Activated T-helper 1 cell treated with Interleukin-2 at 50 U/mL for 16 hours (primary cell): Measurements from ENCODE around the gene AAGAB.
"Not testable (repeated sequence)": the region's sequence is repeated elsewhere in the genome, so short reads cannot be mapped to it uniquely, and the experiment has no call there.

ENCODE experiments used
- DNase-seq: peaks from one replicate; pipeline ENCODE4 v3.0.0-alpha.2; 2020; ENCODE audit warnings: low read depth

AAGAB gene

GRCh38 chr15:67253101-67253500 is 1.4 kb downstream of the AAGAB start:
- no peak for DNase-seq

DNA sequence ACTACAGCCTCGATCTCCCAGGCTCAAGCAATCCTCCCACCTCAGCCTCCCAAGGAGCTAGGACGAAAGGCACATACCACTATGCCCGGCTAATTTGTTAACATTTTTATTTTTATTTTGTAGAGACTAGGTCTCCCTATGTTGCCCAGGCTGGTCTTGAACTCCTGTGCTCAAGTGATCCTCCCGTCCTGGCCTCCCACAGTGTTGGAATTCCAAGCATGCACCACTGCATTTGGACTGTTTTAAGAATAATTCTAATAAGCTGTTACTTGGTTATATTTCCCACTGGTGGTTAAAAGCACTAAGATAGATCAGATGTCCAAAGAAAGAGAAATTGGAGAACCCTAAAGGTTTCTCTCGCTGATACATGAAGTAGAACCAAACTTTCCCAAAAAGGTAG is 3.1 kb downstream of the AAGAB start:
- DNase-seq: no peak

GRCh38 chr15:67249830-67250229 is 4.6 kb downstream of the AAGAB start:
- no peak for DNase-seq

GRCh38 chr15:67248011-67248505 is 6.4 kb downstream of the AAGAB start:
- DNase-seq: no peak

- not testable (repeated sequence) for DNase-seq
These were observed 7.9 kb downstream of the AAGAB start for GRCh38 chr15:67246606-67247005.

GRCh38 chr15:67244971-67245478 is 9.4 kb downstream of the AAGAB start:
- DNase-seq: no peak

DNA sequence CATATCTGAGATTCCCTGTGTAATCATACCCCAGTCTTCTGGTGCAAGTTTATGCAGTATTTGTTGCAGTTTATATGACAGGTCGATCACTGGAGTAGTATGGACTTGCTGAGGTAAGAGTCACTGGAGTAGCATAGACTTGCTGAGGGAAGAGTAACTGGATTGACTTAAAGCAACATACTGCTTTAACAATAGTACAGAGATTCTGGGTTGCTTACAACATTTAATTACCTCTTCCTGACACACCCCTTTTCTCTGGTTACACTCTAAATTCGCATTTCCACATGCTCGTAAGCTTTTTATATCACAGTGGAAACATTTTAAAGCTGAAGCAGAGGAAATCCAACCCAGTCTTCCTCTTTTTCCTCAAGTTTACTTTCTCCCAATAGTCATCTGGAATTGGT is 11.8 kb downstream of the AAGAB start:
- no peak for DNase-seq

GRCh38 chr15:67241132-67241855 is 13.2 kb downstream of the AAGAB start:
- no peak for DNase-seq

DNA sequence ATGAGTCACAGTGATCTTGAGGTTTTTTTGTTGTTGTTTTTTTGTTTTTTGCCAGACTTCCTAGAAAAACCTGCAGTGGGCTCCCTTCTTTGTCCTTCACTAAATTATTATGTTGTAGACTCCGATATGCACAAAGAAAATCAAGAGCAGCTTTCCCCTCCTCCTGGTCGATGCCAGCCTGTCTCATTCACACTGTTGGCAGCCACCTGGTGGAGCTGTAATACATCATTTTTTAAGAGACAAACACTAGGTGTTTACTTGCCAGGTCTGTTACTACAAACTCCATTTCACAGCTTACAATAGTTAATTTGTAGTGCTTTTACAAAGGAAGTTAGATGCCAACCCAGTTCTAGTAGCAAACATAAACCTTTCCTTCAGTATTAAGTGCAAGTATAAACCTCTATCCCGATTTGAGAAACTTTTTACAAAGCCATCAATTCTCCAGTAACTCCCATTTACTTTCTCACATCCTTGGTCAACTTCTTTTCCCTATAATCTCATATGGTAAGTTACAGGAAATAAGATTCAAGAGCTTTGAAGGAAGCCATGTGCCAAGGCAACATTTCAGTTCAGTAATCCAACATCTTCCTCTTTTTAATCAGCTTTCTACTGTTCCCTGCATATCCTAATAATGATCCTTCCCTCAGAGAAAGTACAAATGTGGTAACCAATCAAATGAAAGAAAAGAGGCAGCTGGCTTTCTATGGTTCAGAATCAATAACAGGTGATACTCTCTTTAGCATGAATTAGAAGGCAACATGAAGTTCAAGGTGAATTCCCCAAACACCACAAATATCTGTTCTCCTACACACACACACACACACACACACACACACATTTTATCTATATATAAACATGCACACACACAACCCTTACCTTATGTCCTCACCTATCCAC is 14.0 kb downstream of the AAGAB start:
- peak; percentile 9 for DNase-seq

GRCh38 chr15:67232591-67232990 is 21.9 kb downstream of the AAGAB start:
- DNase-seq: no peak

DNA sequence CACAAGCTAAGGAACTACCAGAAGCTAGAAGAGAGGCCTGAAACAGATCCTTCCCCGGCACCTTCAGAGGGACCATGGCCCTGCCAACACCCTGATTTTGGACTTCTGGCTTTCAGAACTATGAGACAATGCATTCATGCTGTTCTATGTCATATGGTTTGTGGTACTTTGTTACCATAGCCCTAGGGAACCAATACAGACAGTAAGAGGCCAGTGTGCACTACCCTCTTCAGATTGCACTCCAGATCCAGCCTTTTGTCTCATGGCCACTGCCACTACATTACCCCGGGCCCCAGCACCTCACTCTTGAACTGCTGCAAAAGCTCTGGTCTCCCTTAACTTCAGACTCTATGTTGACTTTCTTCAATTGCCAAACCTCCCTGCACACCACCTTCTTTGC is 24.0 kb downstream of the AAGAB start:
- no peak for DNase-seq

- no peak for DNase-seq
These were observed 26.2 kb downstream of the AAGAB start for GRCh38 chr15:67228286-67228685.

- DNase-seq: no peak
These were observed 26.6 kb downstream of the AAGAB start for GRCh38 chr15:67227846-67228245.

- no peak for DNase-seq
These were observed 27.0 kb downstream of the AAGAB start for GRCh38 chr15:67227431-67227830.

DNA sequence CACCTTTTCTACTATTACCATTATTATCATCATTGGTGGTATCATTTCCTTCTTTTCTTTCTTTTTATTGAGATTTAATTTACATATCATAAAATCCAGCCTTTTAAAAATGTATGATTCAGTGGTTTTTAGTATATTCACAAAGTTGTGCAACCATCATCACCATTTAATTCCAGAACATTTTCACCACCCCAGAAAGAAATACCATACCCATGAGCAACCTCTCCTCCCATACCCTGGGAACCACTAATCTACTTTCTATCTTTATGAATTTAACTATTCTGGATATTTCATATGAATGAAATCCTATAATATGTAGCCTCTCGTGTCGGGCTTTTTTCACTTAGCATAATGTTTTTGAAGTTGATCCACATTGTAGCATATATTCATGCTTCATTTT is 29.1 kb downstream of the AAGAB start:
- no peak for DNase-seq

GRCh38 chr15:67224889-67225288 is 29.6 kb downstream of the AAGAB start:
- no peak for DNase-seq

- DNase-seq: no peak
These were observed 35.2 kb downstream of the AAGAB start for GRCh38 chr15:67219288-67219687.

DNA sequence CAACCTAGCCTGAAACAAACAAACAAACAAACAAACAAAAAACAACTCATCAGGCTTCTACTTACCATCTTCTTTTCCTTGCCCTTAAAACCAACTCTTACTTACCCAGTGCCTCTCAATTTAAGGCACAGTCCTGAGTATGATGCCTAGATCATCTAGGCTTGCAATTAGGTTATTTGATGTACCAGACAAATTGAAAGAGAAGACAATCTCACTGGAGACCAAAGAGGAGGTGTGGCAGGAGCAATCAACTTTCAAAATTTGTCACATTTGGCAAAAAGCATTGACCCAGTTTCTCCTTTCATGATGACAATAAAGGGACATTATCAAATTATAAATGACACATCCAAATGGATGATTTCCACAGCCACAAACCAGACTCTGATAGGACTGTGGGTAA is 36.0 kb downstream of the AAGAB start:
- DNase-seq: no peak

DNA sequence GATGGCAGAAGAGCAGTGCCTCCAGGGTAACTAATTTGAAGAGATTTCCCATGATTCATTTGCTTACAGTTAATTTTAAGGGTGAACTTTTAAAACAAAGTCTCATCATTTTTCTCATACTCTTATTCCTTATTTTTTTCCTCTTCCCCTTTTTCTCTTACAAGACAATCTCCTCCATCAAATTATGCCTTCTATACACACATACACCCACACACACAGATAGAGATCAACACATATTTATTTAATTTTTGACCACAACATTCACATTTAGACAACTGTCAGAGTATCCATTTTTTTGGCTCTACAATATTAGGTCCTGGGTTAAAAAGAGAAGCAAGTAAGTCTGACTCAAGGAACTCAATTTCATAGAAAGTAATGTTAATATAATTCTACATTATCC is 37.6 kb downstream of the AAGAB start:
- no peak for DNase-seq

- DNase-seq: no peak
These were observed 39.4 kb downstream of the AAGAB start for GRCh38 chr15:67215102-67215501.

DNA sequence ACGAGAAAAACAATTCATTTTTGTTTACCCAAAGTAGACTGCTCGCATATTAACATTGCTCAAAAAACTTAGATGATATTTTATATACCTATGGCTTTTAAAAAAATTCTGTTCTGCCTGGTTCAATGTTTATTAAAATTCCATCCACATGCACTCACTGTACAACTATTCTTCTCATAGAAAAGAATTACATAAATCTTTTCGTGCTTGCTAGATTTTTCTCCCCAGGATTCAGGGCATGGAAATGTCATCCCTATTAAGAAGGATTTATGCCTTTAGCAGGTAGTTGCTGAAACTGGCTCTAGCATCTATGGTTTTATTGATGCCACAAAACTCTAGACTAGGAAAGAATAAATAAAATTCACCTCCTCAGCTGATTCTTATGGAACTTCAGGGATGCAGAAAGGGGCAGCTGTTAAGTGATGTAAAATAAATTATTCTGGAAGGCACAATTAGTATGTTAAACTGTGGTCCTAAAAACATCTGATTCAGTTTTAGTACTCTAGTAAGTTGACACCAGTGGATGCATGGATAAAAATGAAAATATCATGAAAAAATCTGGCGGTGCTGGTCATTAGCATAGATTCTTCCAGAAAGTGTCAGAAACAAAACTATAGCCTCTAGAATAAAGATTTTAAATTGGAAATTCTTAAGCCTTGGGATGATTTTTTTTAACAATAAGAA is 41.6 kb downstream of the AAGAB start:
- no peak for DNase-seq

DNA sequence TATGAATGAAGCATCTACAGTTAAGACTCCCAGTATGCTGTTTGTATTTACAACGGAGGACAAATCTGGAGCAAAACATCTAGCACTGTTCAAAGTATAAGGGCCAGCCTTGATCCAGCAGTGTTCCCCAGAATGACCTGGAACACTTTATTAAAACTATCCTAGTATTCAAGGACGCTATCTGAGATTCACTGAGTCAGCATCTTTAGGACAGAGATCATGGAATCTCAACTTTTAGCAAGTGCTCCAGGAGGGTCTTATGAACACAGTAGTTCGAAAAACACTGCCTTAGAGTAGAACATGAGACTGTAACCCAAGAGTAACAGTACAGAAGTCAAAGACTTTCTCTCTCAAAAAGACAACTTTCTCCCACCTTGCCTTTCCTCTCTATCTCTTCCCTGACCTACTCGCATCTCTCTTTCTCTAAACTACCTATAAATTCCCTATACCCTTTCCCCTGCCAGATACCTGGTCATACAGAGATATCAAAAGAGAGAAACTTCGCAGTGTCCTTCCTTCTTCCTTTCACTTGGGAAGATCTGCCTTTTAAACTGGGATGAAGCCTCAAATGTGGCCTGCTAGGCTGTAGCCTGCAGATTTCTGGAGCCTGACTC is 43.8 kb downstream of the AAGAB start:
- DNase-seq: no peak
